Ishikawa (cell line): ENCODE measurements around the gene MRPL58.
A peak's percentile ranks its signal among the peaks of the same experiment; 100 is the strongest.

Source experiments
- CEBPB ChIP-seq: IDR thresholded peaks from 2 replicates; pipeline ENCODE4 v1.6.1; 2012
- CREB1 ChIP-seq: IDR thresholded peaks from 2 replicates; pipeline ENCODE4 v1.6.1; 2012; ENCODE audit warnings: low read depth
- EGR1 ChIP-seq: IDR thresholded peaks from 2 replicates; pipeline ENCODE4 v1.6.1; 2012
- EP300 ChIP-seq: IDR thresholded peaks from 2 replicates; pipeline ENCODE4 v1.6.1; 2012; ENCODE audit warnings: borderline replicate concordance
- FOXM1 ChIP-seq: IDR thresholded peaks from 2 replicates; pipeline ENCODE4 v1.6.1; 2012; ENCODE audit warnings: low read depth, borderline replicate concordance
- NFIC ChIP-seq: IDR thresholded peaks from 2 replicates; pipeline ENCODE4 v1.6.1; 2012
- RAD21 ChIP-seq: IDR thresholded peaks from 2 replicates; pipeline ENCODE4 v1.6.1; 2012; ENCODE audit warnings: low read depth
- TAF1 ChIP-seq: IDR thresholded peaks from 2 replicates; pipeline ENCODE4 v1.6.1; 2012; ENCODE audit warnings: low read depth, mild to moderate bottlenecking
- TCF12 ChIP-seq: IDR thresholded peaks from 2 replicates; pipeline ENCODE4 v1.6.1; 2012; ENCODE audit warnings: low read depth
- USF1 ChIP-seq: IDR thresholded peaks from 2 replicates; pipeline ENCODE4 v1.6.1; 2012
- YY1 ChIP-seq: IDR thresholded peaks from 2 replicates; pipeline ENCODE4 v1.6.1; 2012; ENCODE audit warnings: low read depth
- ZBTB7A ChIP-seq: IDR thresholded peaks from 2 replicates; pipeline ENCODE4 v1.6.1; 2012; ENCODE audit warnings: low read depth
- TF ChIP-seq, protein P1 (sequence below): IDR thresholded peaks from 2 replicates; pipeline ENCODE4 v1.6.1; 2012
- TF ChIP-seq, protein P2 (sequence below): IDR thresholded peaks from 2 replicates; pipeline ENCODE4 v1.6.1; 2012; ENCODE audit warnings: low read depth, mild to moderate bottlenecking

MRPL58 gene

GRCh38 chr17:75068750-75069149 is 56.3 kb downstream of the MRPL58 start:
- TF ChIP-seq TCF12 = no peak
- no peak for TF ChIP-seq USF1
- TF ChIP-seq EP300 = no peak
- no peak for TF ChIP-seq CREB1
- no peak for TF ChIP-seq NFIC
- TF ChIP-seq FOXM1 = no peak
- no peak for TF ChIP-seq EGR1
- TF ChIP-seq, protein P1, sequence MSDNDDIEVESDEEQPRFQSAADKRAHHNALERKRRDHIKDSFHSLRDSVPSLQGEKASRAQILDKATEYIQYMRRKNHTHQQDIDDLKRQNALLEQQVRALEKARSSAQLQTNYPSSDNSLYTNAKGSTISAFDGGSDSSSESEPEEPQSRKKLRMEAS = no peak
- TF ChIP-seq CEBPB = no peak
- TF ChIP-seq RAD21 = no peak
- TF ChIP-seq YY1 = no peak
- TF ChIP-seq, protein P2, sequence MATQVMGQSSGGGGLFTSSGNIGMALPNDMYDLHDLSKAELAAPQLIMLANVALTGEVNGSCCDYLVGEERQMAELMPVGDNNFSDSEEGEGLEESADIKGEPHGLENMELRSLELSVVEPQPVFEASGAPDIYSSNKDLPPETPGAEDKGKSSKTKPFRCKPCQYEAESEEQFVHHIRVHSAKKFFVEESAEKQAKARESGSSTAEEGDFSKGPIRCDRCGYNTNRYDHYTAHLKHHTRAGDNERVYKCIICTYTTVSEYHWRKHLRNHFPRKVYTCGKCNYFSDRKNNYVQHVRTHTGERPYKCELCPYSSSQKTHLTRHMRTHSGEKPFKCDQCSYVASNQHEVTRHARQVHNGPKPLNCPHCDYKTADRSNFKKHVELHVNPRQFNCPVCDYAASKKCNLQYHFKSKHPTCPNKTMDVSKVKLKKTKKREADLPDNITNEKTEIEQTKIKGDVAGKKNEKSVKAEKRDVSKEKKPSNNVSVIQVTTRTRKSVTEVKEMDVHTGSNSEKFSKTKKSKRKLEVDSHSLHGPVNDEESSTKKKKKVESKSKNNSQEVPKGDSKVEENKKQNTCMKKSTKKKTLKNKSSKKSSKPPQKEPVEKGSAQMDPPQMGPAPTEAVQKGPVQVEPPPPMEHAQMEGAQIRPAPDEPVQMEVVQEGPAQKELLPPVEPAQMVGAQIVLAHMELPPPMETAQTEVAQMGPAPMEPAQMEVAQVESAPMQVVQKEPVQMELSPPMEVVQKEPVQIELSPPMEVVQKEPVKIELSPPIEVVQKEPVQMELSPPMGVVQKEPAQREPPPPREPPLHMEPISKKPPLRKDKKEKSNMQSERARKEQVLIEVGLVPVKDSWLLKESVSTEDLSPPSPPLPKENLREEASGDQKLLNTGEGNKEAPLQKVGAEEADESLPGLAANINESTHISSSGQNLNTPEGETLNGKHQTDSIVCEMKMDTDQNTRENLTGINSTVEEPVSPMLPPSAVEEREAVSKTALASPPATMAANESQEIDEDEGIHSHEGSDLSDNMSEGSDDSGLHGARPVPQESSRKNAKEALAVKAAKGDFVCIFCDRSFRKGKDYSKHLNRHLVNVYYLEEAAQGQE = no peak
- TF ChIP-seq TAF1 = no peak
- TF ChIP-seq ZBTB7A = no peak

DNA sequence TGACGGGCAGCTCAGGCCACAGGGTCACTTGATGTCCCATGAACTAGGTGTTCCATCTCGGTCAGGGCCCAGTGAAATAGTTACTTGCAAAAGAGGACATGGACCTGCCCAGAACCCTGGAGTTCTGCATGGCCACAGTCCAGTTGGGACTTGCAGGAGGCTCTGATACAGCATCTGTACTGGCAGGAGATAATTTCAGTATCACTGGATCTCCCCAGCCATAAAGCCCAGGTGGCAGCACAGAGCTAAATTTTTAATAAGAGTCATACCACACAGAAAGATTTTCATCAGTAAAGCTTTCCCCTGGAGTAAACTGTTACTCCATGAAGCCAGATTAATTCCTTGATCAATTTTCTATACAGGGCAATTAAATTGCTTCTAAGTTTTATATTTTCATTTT is 57.3 kb downstream of the MRPL58 start:
- no peak for TF ChIP-seq YY1
- peak; percentile 66 for TF ChIP-seq RAD21
